Caco-2 (cell line): ENCODE measurements around the gene TDP1. TPM values are rescaled to one million over a fixed set of nuclear protein-coding genes. Genes with fewer than 3 reads are reported as not detected.

Source experiments
- BruUV-seq: library from RNA; stranded (reverse); fragments of 400-500 nt; replicated peaks from 2 replicates; lab custom pipeline; 2021; lab: Mats Ljungman, UMichigan
- CTCF ChIA-PET: fragments of 300-600 bp; sonication (Branson Sonifier 250); formaldehyde crosslinking; loops from one replicate; lab custom pipeline; 2022; ENCODE audit warnings: antibody characterized with exemption; lab: Charles Lee
- POLR2A ChIA-PET: fragments of 300-600 bp; sonication (Branson Sonifier 250); formaldehyde crosslinking; loops from one replicate; lab custom pipeline; 2022; ENCODE audit warnings: antibody characterized with exemption; lab: Charles Lee
- DNase-seq, 2 experiments: peaks; one replicate each; pipeline versions ENCODE4 v3.0.0 to v3.0.0-alpha.2; 2020 to 2022
- H3K27me3 ChIP-seq: replicated peaks from 2 replicates; pipeline ENCODE4 v1.6.0; 2011; ENCODE audit warnings: low read length; ENCODE audit not compliant: control insufficient read depth, insufficient read depth
- H3K36me3 ChIP-seq: 2 replicates; pipeline ENCODE4 v1.5.1; 2011; ENCODE audit warnings: low read length; ENCODE audit not compliant: control insufficient read depth, insufficient read depth
- H3K4me1 ChIP-seq: fragments of 250-450 bp; sonication (Bioruptor Pico); 2 replicates; pipeline ENCODE4 v1.5.1; 2020; ENCODE audit warnings: mild to moderate bottlenecking
- H3K4me3 ChIP-seq: 2 replicates; pipeline ENCODE4 v1.5.1; 2011; ENCODE audit warnings: low read depth, mild to moderate bottlenecking, control low read depth, low read length
- H3K9me3 ChIP-seq: fragments of 250-450 bp; sonication (Bioruptor Pico); 2 replicates; pipeline ENCODE4 v1.5.1; 2020; ENCODE audit warnings: mild to moderate bottlenecking, moderate library complexity
- H3K27ac Mint-ChIP-seq: one replicate; pipeline ENCODE4 v1.8.0; 2022; ENCODE audit warnings: mixed read lengths; ENCODE audit not compliant: unreplicated experiment
- H3K27me3 Mint-ChIP-seq: one replicate; pipeline ENCODE4 v1.8.0; 2022; ENCODE audit warnings: mixed read lengths; ENCODE audit not compliant: insufficient read depth, unreplicated experiment
- H3K36me3 Mint-ChIP-seq: one replicate; pipeline ENCODE4 v1.8.0; 2022; ENCODE audit warnings: mild to moderate bottlenecking, mixed read lengths; ENCODE audit not compliant: insufficient read depth, unreplicated experiment
- H3K4me1 Mint-ChIP-seq: one replicate; pipeline ENCODE4 v1.8.0; 2022; ENCODE audit warnings: low read depth, mixed read lengths; ENCODE audit not compliant: unreplicated experiment
- H3K4me3 Mint-ChIP-seq: one replicate; pipeline ENCODE4 v1.8.0; 2022; ENCODE audit warnings: mild to moderate bottlenecking, moderate library complexity, mixed read lengths; ENCODE audit not compliant: unreplicated experiment
- H3K9me3 Mint-ChIP-seq: one replicate; pipeline ENCODE4 v1.8.0; 2022; ENCODE audit warnings: mixed read lengths; ENCODE audit not compliant: unreplicated experiment
- intact Hi-C: fragments of 100-400 bp; cut with micrococcal nuclease; formaldehyde crosslinking; loops from one replicate; pipeline ENCODE4 v1.10.0; 2022; ENCODE audit not compliant: unreplicated experiment
- total RNA-seq: library from RNA; stranded (reverse); gene quantifications from 2 replicates; pipeline ENCODE4 v1.2.3, GENCODE V29; 2022
- TF ChIP-seq, protein P1 (sequence below), 2 experiments: fragments of 200-600 bp in 1 of 2; IDR thresholded peaks; 1 replicate in 1 of 2; 2 replicates in 1 of 2; pipeline versions ENCODE4 v1.5.1 to v1.8.0; 2011 to 2022; ENCODE audit warnings: antibody characterized with exemption in 1 of 2, control low read depth in 1 of 2, inconsistent platforms in 1 of 2, low read depth in 1 of 2, low read length in 1 of 2, mild to moderate bottlenecking in 1 of 2, moderate library complexity in 1 of 2; ENCODE audit not compliant: insufficient read depth in 1 of 2, severe bottlenecking in 1 of 2, unreplicated experiment in 1 of 2

The TDP1 gene
- total RNA-seq, 1 experiment from 2014 or later: 29.0 TPM

DNA sequence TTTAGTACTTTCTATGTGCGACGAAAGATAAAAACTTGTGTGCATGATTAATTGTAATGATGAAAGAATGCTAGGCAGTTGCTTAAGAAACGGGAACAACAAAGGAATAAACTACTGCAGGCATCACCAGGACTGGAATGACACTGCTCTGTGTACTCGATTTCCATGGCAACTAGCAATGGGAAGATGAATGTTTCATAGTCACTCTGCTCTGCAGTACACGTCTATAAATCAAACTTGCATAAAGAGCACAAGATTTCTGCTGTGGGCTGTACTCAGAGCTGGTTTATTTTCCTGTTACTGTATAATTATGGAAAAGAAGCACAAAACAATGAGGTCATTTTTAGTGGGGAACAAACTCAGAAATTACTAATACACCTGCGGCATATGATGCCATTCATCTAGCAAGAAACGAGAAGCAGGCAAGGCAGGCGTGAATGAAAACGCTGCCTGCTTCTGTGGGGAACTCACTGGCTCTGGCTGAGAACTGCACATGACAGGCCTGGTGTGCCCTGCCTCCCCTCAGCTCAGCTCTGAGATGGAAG is 43.0 kb upstream of the TDP1 start:
- ChIA-PET CTCF (no interaction called here), POLR2A (no interaction called here)
- TF ChIP-seq, protein P1, sequence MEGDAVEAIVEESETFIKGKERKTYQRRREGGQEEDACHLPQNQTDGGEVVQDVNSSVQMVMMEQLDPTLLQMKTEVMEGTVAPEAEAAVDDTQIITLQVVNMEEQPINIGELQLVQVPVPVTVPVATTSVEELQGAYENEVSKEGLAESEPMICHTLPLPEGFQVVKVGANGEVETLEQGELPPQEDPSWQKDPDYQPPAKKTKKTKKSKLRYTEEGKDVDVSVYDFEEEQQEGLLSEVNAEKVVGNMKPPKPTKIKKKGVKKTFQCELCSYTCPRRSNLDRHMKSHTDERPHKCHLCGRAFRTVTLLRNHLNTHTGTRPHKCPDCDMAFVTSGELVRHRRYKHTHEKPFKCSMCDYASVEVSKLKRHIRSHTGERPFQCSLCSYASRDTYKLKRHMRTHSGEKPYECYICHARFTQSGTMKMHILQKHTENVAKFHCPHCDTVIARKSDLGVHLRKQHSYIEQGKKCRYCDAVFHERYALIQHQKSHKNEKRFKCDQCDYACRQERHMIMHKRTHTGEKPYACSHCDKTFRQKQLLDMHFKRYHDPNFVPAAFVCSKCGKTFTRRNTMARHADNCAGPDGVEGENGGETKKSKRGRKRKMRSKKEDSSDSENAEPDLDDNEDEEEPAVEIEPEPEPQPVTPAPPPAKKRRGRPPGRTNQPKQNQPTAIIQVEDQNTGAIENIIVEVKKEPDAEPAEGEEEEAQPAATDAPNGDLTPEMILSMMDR (IDR thresholded peaks at IDR 0.05; ENCODE audit: insufficient read depth in 1 of 2, low read depth in 1 of 2, low read length in 1 of 2, severe bottlenecking in 1 of 2, unreplicated experiment in 1 of 2): no peak
- no peak overlapping the region for H3K27ac Mint-ChIP-seq
- H3K27me3 ChIP-seq: no peaks in the 10 kb centered on the region
- H3K4me3 ChIP-seq: no peak overlapping the region
- no peaks in the 10 kb centered on the region for H3K9me3 ChIP-seq
- no peak overlapping the region for H3K4me3 Mint-ChIP-seq
- peak in 1 of 2 experiments; percentile 16 for DNase-seq
- BruUV-seq: no TSS peak
- no peaks in the 10 kb centered on the region for H3K9me3 Mint-ChIP-seq
- H3K36me3 Mint-ChIP-seq: peaks cover 7% of the 10 kb centered on the region
- intact Hi-C loops: loop anchor here (10.0 kb wide), 2 partner anchors 498 to 578 kb away; partner anchors contain the start of gene FOXN3
- H3K27me3 Mint-ChIP-seq: no peaks in the 10 kb centered on the region
- H3K36me3 ChIP-seq: no peaks in the 10 kb centered on the region
- H3K4me1 Mint-ChIP-seq: peaks cover 15% of the 10 kb centered on the region
- H3K4me1 ChIP-seq: no peaks in the 10 kb centered on the region; the same call in 1 of the 2 replicates

DNA sequence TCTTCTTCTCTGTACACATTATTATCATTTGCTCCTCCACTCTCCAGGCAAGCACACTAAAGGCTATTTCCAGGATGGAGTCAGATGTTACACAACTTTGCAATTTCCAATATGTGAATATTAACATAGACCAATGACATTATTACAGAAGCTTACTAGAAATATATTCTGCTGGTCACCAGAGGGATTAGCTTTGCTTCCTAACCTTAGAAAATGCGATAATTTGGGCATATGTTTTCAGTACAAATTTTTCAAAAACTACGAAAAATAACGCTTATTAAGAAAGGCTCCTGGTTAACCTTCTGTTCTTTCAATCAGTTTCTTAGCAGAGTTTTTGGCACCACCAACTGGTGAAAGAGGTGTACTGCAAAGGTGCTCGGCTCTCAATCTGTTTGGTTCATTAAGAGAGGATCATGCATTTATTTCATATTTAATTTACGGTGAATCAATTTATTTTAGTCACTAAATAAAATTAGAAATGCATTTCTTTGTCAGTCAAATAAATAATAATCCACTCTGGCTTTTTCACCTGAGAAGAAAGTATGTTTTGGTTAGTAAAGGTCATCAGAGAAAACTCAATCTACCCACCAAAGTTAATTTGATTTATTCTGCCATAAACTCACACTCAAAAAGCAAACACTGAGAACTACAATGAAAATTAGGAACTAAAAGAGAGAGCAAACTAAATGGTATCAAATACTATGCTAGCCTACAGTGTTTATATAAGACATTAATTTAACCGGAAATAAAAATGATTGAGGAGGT is 40.4 kb upstream of the TDP1 start:
- Mint-ChIP-seq H3K9me3 (no peaks in the 10 kb centered on the region), H3K27ac (no peak overlapping the region), H3K4me3 (no peak overlapping the region), H3K4me1 (peaks cover 14% of the 10 kb centered on the region), H3K36me3 (peaks cover 7% of the 10 kb centered on the region), H3K27me3 (no peaks in the 10 kb centered on the region)
- BruUV-seq: no TSS peak
- Histone ChIP-seq H3K27me3 (no peaks in the 10 kb centered on the region), H3K9me3 (no peaks in the 10 kb centered on the region), H3K4me1 (no peaks in the 10 kb centered on the region; the same call in 1 of the 2 replicates), H3K36me3 (no peaks in the 10 kb centered on the region), H3K4me3 (no peak overlapping the region)
- intact Hi-C loops: loop anchor here (1.0 to 10.0 kb wide), 4 partner anchors 58 to 875 kb away; partner anchors contain the start of gene FOXN3
- POLR2A ChIA-PET: no interaction called here
- CTCF ChIA-PET: no interaction called here
- DNase-seq: peak; percentile 38 to 58
- TF ChIP-seq, protein P1 (IDR thresholded peaks at IDR 0.05; ENCODE audit: insufficient read depth in 1 of 2, low read depth in 1 of 2, low read length in 1 of 2, severe bottlenecking in 1 of 2, unreplicated experiment in 1 of 2): peak; percentile 77 to 87

- no TSS peak for BruUV-seq
- no peaks in the 10 kb centered on the region for H3K36me3 Mint-ChIP-seq
- no peak for DNase-seq
- POLR2A ChIA-PET: no interaction called here
- no peaks in the 10 kb centered on the region for H3K4me1 Mint-ChIP-seq
- Histone ChIP-seq H3K36me3 (no peaks in the 10 kb centered on the region), H3K27me3 (no peaks in the 10 kb centered on the region), H3K4me1 (no peaks in the 10 kb centered on the region), H3K4me3 (no peak overlapping the region), H3K9me3 (no peaks in the 10 kb centered on the region)
- TF ChIP-seq, protein P1 (IDR thresholded peaks at IDR 0.05; ENCODE audit: insufficient read depth in 1 of 2, low read depth in 1 of 2, low read length in 1 of 2, severe bottlenecking in 1 of 2, unreplicated experiment in 1 of 2): no peak
- no peaks in the 10 kb centered on the region for H3K9me3 Mint-ChIP-seq
- H3K27ac Mint-ChIP-seq: no peak overlapping the region
- no peak overlapping the region for H3K4me3 Mint-ChIP-seq
- intact Hi-C loops: loop anchor here (10.0 kb wide), 2 partner anchors 504 to 584 kb away; partner anchors contain the start of gene FOXN3
- H3K27me3 Mint-ChIP-seq: no peaks in the 10 kb centered on the region
- CTCF ChIA-PET: no interaction called here
Observed at GRCh38 chr14:89918721-89919120, 37.0 kb upstream of the TDP1 start.
